ENCODE results near the gene FGD6.
"Not testable (repeated sequence)": the region's sequence is repeated elsewhere in the genome, so short reads cannot be mapped to it uniquely, and the experiment has no call there.

The FGD6 gene

DNA sequence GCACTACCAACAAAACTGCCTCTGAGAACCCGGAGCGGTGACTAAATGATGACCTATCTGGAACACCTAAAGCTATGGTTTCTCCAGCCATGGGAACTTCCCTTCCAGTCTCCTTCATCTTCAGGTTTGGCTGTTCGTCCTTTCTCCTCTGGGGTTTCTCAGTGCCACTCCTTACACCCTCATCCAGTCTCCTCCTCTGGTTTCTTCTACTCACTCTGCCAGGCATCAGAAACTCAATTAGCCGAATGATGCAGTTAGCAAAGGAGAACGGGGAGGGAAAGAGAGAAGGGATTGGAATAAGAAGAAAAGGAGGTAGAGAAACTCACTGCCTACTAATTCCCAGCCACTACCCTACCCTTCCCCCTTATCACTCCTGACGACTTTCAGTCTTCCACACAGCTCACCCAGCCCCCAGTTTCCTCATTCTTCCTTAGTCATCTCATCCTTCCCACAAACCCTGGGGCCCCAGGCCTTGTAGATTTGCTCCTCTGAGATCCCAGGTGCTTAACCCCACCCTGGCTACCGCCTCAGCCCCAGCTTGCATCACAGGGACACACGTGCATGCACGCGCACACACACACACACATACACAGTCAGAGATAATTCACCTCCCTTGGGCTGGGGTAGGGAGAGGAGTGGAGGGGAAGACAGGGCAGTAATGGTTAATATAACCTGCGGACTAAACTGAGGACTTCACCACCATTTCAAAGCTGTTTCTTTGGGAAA, 13.0 kb downstream of the FGD6 start:
- no peak for DNase-seq

DNA sequence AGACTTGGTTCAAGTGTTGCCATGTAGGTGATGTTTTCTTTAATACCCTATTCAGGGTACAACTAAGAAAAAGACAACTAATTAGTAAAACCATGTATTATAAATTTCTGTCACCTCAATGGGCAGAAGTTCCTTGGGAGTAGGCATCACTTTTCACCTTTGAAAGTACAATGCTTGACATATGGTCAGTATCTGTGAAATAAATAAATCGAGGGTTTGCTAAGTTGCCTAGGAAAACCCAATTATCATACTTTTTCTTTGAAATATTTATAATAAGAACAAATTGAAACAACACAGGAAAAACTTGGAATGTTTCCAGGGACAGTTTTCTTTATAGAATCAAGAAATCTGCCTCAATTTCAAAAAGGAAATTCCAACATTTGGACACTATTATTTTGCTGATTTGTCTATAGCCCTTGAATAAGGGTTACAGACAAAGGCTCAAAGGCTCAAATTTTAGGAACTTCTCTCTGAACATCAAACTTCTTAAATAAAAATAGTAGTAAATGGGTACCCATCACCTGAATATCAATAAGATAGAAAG, 13.7 kb downstream of the FGD6 start:
- DNase-seq, result no peak

DNA sequence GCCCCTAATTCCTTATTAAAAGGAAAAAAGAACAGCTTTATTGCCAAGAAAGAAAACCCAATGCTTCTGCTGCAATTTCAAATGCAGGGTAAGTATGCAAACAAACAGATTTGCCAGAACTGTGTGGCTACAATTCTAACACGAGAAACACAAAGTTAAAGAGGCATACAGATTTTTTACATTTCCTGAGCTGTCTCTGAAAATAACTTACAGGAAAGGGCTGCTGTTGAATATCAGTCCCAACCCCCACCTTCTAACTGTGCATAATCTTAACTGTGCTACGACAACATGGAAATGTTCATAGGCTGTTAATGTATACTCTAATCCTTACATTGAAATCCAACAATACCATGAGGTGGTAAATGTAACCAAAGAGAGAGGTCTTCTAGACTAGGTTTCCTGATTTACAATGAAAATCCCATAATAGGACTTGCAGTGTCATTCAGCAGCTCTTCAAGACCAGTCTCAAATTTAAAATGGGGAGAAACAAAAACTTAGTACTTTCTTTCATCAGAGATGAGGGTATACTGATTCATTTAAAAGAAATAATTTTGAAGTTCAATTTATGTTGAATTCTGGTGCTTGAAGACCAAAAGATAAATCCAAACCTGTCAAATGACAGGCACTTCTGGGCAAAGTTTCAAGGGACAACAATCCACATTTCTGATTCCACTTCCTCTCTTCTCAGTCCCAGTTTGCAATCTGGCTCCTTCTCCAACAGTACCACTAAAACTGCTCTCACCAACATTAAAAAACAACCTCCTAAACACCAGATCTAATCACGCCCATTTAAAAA, 14.4 kb downstream of the FGD6 start:
- no peak for DNase-seq

DNA sequence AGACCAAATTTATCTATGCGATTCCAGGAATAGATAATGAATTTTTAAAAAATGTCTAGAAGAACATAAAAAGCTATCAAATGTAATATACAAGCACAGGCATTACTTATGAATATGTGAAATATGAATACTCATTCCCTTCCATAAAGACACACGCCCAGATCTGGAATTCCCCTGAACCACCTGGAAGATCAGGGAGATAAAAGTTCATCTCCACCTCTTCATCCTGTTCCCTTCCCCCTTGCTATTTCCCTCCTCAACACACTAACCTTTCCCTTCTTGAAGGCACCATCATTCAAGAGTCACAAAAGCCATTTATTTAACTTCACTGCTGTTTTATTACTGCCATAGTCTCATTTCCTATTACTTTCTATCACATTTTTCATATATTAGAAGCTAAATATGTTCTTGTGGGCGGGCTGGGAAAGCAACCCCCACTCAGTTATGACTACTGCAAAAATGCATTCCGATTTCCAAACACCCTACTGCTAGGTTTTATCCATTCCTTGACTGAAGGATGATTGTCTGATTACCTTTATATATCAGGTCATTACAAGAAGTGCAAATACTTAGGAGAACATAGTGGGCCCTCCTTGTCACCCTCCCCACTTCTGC, 16.1 kb downstream of the FGD6 start:
- no peak for DNase-seq

DNA sequence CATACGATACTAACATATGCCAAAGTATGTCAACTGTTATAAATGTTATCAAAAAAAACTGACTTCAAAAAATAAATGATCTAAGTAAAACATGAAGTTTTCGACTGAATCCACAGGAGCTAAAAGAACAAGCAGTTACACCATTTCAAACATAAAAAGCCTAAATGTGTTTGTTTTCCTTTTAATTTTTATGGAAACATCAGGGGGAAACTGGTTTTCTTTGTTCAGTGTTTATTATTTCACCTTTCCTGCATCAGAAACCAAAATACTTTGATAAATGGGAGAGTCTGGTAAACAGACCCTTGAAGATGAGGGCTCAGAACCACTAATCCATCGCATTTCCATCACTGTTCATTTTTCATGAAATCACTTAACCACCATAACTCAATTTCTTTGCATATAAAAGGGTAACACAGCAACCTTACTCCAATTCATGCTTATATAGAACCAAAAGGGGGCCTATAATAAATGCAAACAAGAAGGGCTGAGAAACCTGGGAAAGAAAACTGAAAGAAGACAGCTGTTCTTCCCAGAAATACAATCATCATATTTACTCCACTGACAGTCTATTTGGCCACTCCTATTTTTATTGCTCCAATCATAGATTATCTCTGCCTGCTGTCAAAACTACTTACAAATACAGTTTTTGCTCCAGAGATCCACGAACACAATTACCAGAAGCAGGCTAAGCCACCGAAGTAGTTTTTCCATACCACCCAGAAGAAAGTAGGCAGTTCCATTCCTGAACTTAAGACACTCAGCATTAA, 17.0 kb downstream of the FGD6 start:
- no peak for DNase-seq

DNA sequence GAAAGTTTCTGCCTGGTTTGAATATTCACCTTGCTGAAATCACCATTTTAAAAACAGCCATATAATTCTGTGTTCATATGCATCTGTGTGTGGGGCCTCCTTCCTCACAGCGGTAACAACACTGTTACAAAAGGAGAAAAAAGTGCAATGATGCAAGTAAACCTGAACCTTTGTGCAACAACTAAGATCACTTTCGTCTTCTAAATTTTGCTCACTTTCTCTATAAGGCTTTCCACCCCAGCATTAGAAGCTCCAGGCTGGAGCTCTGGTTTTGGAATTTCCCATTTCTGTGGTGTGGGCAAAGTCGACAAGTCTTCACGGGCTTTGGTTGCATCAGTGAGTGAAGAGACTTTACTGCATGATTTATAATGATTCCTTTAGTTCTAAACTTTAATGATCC, 18.4 kb downstream of the FGD6 start:
- no peak for DNase-seq

DNA sequence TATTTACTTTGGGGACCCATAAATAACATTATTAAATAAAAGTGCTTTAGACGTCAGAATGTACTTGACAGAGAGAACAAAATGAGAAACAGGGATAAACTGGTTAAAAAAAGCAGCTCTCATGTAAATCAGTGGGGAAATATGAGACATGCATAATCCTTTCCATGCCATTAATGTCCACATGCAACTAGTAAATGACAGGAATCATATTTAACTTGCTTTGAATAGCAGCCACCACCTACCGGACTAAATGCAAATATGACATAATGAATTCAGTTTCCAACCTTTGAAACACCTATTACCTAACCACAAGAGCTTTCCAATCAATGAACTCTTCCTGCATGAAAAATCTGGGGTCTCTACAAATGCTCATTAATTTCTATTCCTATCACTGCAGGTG, 19.6 kb downstream of the FGD6 start:
- no peak for DNase-seq

DNA sequence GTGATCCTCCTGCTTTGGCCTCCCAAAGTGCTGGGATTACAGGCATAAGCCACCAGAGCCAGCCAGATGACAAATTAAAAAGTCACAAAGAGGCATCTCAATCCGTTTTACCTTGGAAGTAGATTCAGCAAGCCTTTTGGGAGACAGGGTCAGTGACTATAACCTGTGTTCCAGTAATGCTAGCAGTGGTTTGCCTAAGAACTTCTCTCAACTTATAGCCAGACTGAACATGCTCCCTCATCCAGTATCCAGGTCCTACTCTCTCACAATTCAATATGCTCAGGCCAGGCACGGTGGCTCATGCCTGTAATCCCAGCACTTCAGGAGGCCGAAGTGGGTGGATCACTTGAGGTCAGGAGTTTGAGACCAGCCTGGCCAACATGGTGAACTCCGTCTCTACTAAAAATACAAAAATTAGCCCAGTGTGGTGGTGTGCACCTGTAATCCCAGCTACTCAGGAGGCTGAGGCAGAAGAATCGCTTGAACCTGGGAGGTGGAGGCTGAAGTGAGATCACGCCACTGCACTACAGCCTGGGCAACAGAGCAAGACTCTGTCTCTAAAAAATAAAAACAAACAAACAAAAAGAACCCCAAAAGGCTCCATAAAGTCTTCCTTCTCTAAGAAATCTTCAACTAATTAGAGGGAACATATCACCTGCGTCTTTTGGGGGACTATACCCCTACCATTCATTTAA, 20.2 kb downstream of the FGD6 start:
- not testable (repeated sequence) for DNase-seq

DNA sequence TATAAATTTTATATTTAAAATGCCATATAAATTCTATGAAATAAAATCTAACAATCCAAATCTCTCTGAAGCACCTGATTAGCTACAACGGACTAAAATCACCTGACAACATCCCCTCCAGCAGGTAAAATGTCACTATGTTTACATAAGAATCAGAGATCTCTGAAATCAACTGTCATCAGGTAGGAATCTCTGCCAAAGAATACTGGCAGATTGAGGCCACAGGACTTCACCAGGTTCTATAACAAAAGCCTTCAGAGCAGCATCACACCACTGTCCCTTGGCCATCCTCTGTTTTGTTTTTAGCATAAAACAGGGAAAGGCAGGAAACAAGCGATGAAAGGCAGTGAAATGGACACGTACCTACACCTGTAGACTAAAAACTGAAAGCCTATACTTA, 22.1 kb downstream of the FGD6 start:
- no peak for DNase-seq

DNA sequence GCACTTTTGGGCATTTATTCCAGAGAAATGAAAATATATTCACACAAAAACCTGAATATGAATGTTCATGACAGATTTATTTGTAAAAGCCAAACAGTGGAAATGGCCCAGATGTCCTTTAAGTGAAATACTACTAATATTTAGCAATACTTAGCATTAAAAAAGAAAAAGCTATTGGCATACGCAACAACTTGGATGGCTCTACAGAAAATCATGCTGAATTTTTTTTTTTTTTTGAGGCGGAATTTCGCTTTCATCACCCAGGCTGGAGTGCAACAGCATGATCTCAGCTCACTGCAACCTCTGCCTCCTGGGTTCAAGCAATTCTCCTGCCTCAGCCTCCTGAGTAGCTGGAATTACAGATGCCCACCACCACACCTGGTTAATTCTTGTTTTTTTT, 24.1 kb downstream of the FGD6 start:
- no peak for DNase-seq

DNA sequence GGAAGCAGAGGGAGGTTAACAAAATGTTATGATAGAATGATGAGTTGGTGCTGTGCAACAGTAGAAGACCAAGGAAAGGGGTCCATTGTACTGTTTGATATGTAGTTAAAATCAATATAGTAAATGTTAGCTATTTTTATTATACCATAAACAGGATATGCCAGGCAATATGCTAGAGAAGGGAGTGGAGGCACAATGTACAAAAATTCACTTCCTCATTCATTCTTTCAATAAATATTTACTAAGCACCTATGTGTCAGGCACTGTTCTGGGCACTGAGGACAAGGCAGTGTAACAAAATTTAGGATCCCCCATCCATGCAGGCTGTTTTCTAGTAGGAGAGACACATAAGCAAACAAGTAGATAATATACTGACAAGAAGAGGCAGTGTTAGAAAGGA, 25.0 kb downstream of the FGD6 start:
- no peak for DNase-seq

DNA sequence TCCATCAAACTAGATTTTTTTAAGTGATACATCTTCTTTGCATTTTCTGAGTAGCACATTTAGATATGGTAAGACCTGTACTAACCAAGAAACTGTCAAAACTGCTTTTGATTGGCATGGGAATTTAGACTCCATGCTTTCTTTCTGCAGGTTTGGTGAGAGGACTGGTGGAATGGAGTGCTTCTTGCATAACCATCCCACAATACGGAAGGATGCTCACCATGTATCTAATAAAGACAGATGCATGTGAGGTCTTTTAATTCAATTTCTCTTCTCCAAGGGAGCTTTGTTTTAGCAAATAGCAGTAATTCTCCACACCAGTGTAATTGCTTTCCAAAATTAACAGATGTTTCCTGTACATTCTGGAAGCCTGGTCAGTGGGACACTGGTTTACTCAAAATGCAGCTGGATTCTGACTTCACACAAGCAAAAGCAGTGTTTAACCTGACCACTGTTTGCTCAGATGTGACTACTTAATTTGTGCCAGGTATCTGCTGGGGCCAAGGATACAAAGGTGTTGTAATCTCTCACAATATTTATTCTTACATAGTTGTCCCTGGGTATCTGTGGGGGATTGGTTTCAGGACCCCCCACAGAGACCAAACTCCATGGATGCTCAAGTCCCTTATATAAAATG, 26.1 kb downstream of the FGD6 start:
- DNase-seq, result no peak

DNA sequence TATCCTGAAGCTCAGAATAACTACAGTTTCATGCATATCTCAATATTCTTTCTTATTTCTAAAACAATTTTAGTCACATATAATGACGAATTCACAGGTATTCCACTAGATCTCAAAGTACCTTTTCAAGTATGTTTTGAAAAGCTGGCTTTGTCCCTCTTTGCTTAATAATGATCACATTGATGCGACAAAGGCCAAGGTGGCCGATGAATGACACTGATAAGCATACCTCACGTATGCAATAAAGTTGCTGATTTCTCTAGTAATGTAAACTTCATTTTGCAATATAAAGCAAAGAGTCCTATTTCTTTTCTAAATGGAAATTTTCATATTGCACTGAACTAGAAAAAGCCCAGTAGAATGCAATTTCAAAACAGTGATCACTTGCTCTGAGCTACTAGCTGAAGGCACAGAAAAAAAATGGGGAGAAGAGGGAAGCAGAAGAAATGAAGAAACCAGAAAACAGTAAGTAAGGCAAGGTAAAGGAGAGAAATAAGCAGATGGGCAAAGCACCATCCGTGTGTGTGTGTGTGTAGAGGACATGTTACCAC, 29.3 kb downstream of the FGD6 start:
- DNase-seq, result no peak

DNA sequence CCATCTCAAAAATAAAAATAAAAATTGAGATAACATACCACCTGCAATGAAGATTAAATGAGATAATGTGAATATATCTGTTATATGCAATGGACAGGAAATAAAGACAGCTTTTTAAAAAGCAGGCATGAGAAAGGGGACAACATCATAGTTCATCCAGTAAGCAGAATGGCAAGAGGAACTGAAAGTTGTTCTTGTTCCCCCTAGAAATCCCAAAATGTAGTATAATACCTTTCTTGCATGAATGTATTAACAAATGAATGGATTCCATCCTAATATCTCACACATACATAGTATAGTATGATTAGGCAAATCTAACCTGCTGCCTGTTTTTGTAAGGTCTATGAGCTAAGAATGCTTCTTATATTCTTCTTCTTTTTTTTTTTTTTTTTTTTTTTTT, 31.4 kb downstream of the FGD6 start:
- DNase-seq, result no peak

DNA sequence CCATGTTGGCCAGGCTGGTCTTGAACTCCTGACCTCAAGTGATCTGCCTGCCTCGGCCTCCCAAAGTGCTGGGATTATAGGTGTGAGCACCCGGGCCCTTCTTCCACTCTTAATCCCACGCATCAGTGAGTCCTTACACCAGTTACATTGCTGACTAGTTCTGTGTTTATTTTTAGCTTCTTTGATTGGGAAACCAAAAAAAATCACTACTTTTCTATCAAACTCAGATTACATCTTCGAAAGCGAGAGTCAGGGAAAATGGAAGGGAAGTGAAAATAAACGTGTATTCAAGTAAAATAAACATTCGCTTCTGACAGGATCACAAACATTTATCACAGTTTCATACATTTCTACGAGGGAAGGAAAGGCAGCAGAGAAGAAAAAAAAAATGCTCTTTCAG, 32.2 kb downstream of the FGD6 start:
- DNase-seq, result no peak

DNA sequence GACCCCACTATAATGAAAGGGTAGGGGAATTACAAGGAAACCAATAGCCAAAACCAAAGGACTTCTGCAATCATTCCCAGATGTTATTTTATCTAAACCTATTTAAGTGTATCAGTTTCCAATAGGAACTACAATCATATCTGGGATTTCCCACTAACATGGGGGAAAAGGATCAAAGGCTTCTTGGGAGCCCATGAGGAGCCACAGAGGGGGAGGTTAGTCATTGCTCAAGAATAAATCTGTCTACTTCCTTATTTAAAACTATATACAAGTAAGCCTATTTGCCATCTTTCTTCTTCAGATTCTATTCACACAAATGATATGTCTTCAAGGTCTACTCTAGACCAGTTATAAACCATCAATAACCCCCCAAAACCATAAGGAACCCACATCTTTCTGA, 33.1 kb downstream of the FGD6 start:
- no peak for DNase-seq

DNA sequence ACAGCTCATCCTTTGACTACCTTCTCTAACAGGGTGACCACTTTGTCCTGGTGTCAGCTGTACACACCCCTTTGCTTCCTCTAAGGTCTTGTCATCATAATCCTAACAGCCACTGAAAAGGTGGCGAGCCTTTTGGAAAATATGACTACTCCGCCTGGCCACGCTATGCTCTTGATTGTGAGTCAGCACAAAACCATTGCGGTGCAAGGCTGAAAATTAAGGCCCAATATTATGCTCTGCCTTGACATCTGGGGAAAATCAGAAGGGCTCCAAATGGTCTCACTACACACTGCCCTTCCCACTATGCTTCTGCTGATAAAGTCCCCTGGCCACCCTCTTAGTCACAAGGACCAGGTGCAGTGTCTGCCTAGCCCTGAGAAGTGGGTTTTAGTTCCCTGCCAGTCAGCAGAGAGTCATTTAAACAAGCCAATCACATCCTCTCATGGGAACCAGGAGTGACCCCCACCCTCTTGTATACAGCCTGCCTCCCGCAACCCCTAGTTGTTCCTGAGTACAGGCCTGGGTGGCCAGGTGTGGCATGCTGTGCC, 34.3 kb downstream of the FGD6 start:
- no peak for DNase-seq

DNA sequence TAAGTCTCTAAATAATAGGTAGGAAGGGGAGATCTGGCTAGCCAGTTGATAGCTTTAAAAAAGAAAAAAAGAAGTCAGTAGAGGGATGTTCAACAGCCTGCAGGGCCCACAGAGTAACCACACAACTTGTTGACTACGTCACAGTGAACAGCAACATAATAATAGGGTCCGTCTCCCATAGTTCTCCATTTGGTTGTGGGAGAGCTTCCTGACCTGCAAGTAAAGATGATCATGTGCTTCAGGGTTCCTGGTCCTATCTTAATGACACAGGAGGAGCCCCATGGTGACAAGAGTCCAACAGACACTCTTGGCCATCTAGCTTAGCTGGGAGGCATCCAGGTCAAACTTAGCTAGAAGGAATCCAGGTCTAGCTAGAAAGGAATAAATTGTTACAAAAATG, 36.2 kb downstream of the FGD6 start:
- DNase-seq, result no peak

DNA sequence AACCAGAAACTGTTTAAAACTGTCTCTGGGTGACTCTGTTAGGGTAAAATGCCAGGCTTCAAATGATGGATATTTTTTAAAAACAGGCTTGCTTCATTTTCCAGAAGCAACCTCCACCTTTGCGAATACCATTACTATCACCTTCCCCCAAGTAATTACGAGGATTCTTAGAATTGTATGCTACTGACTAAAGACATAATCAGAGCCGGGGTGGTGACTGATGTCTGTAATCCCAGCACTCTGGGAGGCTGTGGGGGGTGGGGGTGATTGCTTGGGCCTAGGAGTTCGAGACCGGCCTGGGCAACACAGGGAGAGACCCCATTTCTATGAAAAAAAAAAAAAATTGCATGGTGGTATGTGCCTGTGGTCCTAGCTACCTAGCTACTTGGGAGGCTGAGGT, 38.3 kb downstream of the FGD6 start:
- no peak for DNase-seq

DNA sequence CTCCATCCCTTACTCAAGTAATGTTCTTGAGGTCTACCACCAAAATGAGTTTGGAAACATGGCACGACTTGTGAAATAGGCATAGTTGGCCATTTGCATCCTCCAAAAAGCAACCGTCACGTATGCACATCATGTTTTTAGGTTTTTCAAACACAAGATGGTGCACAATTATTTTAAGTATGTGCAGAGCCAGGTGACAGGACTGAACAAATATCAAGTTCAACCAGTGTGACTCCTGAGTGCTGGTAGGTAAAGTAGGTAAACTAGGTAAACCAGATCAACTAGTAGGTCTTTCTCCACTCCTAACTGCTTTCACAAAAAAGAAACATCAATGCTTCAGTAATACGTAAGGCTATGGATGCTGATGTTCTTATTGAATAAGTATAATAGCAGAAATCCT, 39.1 kb downstream of the FGD6 start:
- DNase-seq, result no peak

DNA sequence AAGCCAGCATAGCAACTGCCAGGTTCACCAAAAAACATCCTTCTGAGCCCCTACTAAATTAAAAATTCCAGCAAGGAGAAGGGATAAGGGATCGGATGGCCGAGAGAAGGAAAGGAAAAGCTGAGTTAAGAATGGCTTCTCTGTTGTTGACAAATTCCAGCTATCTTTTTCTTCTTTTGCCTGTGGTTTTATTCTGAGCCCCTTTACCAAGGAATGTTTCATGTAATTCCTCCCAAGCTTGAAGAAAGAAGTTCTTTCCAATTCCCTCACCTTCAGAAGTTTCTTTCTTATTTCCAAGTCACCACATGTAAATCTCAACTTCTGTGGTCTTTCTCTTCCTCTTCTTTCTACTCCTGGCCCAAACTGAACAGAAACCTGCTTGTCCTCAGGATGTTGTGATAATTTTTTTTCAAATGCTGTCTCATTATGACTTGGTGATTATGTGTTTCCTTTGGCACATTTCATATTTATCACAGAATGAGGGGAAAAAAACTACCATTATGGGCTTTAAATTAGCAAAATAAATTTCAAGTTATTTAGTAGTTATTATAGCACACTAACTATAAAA, 40.0 kb downstream of the FGD6 start:
- DNase-seq, result no peak

Measured in GF-D8 (cell line).